SH-SY5Y (cell line): ENCODE results near the gene ACTA2.

Experiments
- GATA2 ChIP-seq: IDR thresholded peaks from 2 replicates; pipeline ENCODE4 v1.6.1; 2011; ENCODE audit warnings: mild to moderate bottlenecking, low read depth, low read length
- GATA3 ChIP-seq: IDR thresholded peaks from 2 replicates; pipeline ENCODE4 v1.6.1; 2011; ENCODE audit warnings: low read depth, mild to moderate bottlenecking, low read length, moderate library complexity

GRCh38 chr10:88932539-88933256 is 19.9 kb downstream of the ACTA2 start:
- TF ChIP-seq GATA2 (no peak), GATA3 (no peak)
